PC-3 (cell line): ENCODE data around the gene DNAJC28. TPM values are rescaled to one million over a fixed set of nuclear protein-coding genes. Genes with fewer than 3 reads are reported as not detected.
"Not testable (repeated sequence)": the region's sequence is repeated elsewhere in the genome, so short reads cannot be mapped to it uniquely, and the experiment has no call there.

ENCODE experiments used
- ATAC-seq: fragments of 200-7000 bp; cut with Tn5 transposase; 2 replicates; pipeline ENCODE4 v1.9.1; 2020; ENCODE audit warnings: mild to moderate bottlenecking, moderate library complexity
- BruUV-seq: library from RNA; stranded (reverse); fragments of 400-500 nt; replicated peaks from 2 replicates; lab custom pipeline; 2021; lab: Mats Ljungman, UMichigan
- CTCF ChIA-PET: fragments of 300-600 bp; sonication (Branson Sonifier 250); formaldehyde crosslinking; loops from one replicate; lab custom pipeline; 2022; ENCODE audit warnings: antibody characterized with exemption; lab: Charles Lee
- POLR2A ChIA-PET: fragments of 300-600 bp; sonication (Branson Sonifier 250); formaldehyde crosslinking; loops from one replicate; lab custom pipeline; 2022; ENCODE audit warnings: antibody characterized with exemption; ENCODE audit not compliant: unreplicated experiment; lab: Charles Lee
- DNase-seq: peaks from one replicate; pipeline ENCODE4 v3.0.0-alpha.2; 2015
- H2AFZ ChIP-seq: fragments of 300-600 bp; sonication (generic); 2 replicates; pipeline ENCODE4 v1.6.0; 2016; ENCODE audit warnings: antibody characterized with exemption, low read length
- H3F3A ChIP-seq: fragments of 300-600 bp; sonication (generic); one replicate; pipeline ENCODE4 v1.6.0; 2017; ENCODE audit warnings: antibody characterized with exemption, low read length, control low read depth, mild to moderate bottlenecking; ENCODE audit not compliant: unreplicated experiment
- H3K27ac ChIP-seq: fragments of 300-600 bp; sonication (generic); 2 replicates; pipeline ENCODE4 v1.5.1; 2016; ENCODE audit warnings: mild to moderate bottlenecking, low read length
- H3K27me3 ChIP-seq: fragments of 300-600 bp; sonication (generic); 2 replicates; pipeline ENCODE4 v1.6.1; 2016; ENCODE audit warnings: low read length, mixed read lengths
- H3K36me3 ChIP-seq: fragments of 300-600 bp; sonication (generic); 2 replicates; pipeline ENCODE4 v1.6.1; 2016; ENCODE audit warnings: low read depth, mixed run types, low read length, mixed read lengths
- H3K4me1 ChIP-seq: fragments of 300-600 bp; sonication (generic); 2 replicates; pipeline ENCODE4 v1.5.1; 2016; ENCODE audit warnings: low read length; ENCODE audit not compliant: insufficient read depth
- H3K4me2 ChIP-seq: fragments of 300-600 bp; sonication (generic); 2 replicates; pipeline ENCODE4 v1.6.0; 2016; ENCODE audit warnings: low read length
- H3K4me3 ChIP-seq: fragments of 300-600 bp; sonication (generic); 2 replicates; pipeline ENCODE4 v1.5.1; 2016; ENCODE audit warnings: mild to moderate bottlenecking, low read length, mixed read lengths
- H3K79me2 ChIP-seq: fragments of 300-600 bp; sonication (generic); 2 replicates; pipeline ENCODE4 v1.6.1; 2017; ENCODE audit warnings: low read length, mixed read lengths
- H3K9ac ChIP-seq: fragments of 300-600 bp; sonication (generic); 2 replicates; pipeline ENCODE4 v1.6.0; 2016; ENCODE audit warnings: mild to moderate bottlenecking, low read length
- H3K9me2 ChIP-seq: fragments of 300-600 bp; sonication (generic); replicated peaks from 2 replicates; pipeline ENCODE4 v1.6.1; 2016; ENCODE audit warnings: mixed run types, low read length, mixed read lengths
- H3K9me3 ChIP-seq: fragments of 300-600 bp; sonication (generic); 2 replicates; pipeline ENCODE4 v1.6.1; 2016; ENCODE audit warnings: low read length, mixed read lengths
- H4K20me1 ChIP-seq: fragments of 300-600 bp; sonication (generic); 2 replicates; pipeline ENCODE4 v1.6.1; 2016; ENCODE audit warnings: low read length, mixed read lengths
- EZH2 ChIP-seq: fragments of 300-600 bp; sonication (generic); IDR thresholded peaks from one replicate; pipeline ENCODE4 v1.6.1; 2017; ENCODE audit warnings: antibody characterized with exemption, mild to moderate bottlenecking, low read length; ENCODE audit not compliant: unreplicated experiment
- EZH2phosphoT487 ChIP-seq: fragments of 300-600 bp; sonication (generic); IDR thresholded peaks from 2 replicates; pipeline ENCODE4 v1.6.1; 2018; ENCODE audit warnings: mild to moderate bottlenecking, antibody characterized with exemption, low read length, borderline replicate concordance
- intact Hi-C: fragments of 100-400 bp; cut with micrococcal nuclease; formaldehyde crosslinking; loops from 2 replicates; pipeline ENCODE4 v1.9.0; 2023
- total RNA-seq: library from RNA; depleted of rRNA; stranded (reverse); fragments of >200 nt; gene quantifications from 2 replicates; pipeline ENCODE4 v1.2.3, GENCODE V29; 2014
- TF ChIP-seq, protein P1 (sequence below): fragments of 300-600 bp; sonication (generic); conservative IDR thresholded peaks from 2 replicates; pipeline ENCODE4 v1.5.1; 2017; ENCODE audit warnings: antibody characterized with exemption, low read depth, mild to moderate bottlenecking, low read length

Gene DNAJC28
- total RNA-seq, 1 experiment from 2014 or later: 0.44 TPM

DNA sequence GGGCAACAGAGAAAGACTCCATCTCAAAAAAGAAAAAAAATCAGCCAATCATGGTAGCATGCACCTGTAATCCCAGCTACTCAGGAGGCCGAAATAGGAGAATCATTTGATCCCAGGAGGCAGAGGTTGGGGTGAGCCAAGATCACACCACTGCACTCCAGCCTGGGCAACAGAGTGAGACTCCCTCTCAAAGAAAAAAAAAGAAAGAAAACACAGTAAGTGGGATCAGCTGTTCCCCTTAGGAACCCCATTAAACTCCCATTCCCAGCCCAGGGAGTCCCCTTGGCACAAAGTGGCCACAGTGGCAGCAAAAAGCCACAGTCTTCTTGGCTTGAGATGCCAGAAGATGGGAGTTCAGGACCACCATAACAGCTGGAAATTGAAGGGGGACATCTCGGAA, 20.8 kb downstream of the DNAJC28 start:
- BruUV-seq: no TSS peak
- H3K27ac ChIP-seq: no peak overlapping the region

GRCh38 chr21:33469183-33469582, 22.3 kb downstream of the DNAJC28 start:
- intact Hi-C loops, H3K4me3 ChIP-seq, H3K9ac ChIP-seq, H3K9me3 ChIP-seq, H4K20me1 ChIP-seq, H3K4me2 ChIP-seq, H3K36me3 ChIP-seq, H3K9me2 ChIP-seq, BruUV-seq, H3K27ac ChIP-seq, H3F3A ChIP-seq, ATAC-seq, DNase-seq, CTCF ChIA-PET, H3K27me3 ChIP-seq, H3K4me1 ChIP-seq, H2AFZ ChIP-seq: not testable (repeated sequence)
- POLR2A ChIA-PET: interaction anchor here (0.6 kb wide), 1 partner anchor 11 kb away, joined by 4 read pairs; no protein-coding TSS in a partner anchor
- peaks cover 22% of the 10 kb centered on the region for H3K79me2 ChIP-seq

More for the DNA sequence above, 20.8 kb downstream of the DNAJC28 start:
- Histone ChIP-seq H4K20me1 (no peaks in the 10 kb centered on the region), H3K9me2 (no peaks in the 10 kb centered on the region), H3K4me3 (no peak overlapping the region), H3K36me3 (no peaks in the 10 kb centered on the region; the same call in 1 of the 2 replicates), H3K27me3 (no peaks in the 10 kb centered on the region), H3K4me1 (0 out of 2 replicates have a peak, but pooled peaks cover 1% of the 10 kb centered on the region), H2AFZ (no peak overlapping the region), H3K9me3 (no peaks in the 10 kb centered on the region), H3K4me2 (no peak overlapping the region), H3K79me2 (peaks cover 25% of the 10 kb centered on the region), H3K9ac (no peak overlapping the region), H3F3A (no peaks in the 10 kb centered on the region)
- ChIA-PET CTCF (interaction anchor here (0.7 kb wide), 1 partner anchor 635 kb away, joined by 4 read pairs; no protein-coding TSS in a partner anchor), POLR2A (no interaction called here)
- ATAC-seq (no peak), DNase-seq (no peak)
- TF ChIP-seq EZH2phosphoT487 (no peak), EZH2 (no peak)
- TF ChIP-seq, protein P1, sequence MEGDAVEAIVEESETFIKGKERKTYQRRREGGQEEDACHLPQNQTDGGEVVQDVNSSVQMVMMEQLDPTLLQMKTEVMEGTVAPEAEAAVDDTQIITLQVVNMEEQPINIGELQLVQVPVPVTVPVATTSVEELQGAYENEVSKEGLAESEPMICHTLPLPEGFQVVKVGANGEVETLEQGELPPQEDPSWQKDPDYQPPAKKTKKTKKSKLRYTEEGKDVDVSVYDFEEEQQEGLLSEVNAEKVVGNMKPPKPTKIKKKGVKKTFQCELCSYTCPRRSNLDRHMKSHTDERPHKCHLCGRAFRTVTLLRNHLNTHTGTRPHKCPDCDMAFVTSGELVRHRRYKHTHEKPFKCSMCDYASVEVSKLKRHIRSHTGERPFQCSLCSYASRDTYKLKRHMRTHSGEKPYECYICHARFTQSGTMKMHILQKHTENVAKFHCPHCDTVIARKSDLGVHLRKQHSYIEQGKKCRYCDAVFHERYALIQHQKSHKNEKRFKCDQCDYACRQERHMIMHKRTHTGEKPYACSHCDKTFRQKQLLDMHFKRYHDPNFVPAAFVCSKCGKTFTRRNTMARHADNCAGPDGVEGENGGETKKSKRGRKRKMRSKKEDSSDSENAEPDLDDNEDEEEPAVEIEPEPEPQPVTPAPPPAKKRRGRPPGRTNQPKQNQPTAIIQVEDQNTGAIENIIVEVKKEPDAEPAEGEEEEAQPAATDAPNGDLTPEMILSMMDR: no peak
- intact Hi-C loops: no loop called here

- POLR2A ChIA-PET: interaction anchor here (0.7 kb wide), 1 partner anchor 129 kb away, joined by 10 read pairs; no protein-coding TSS in a partner anchor
- H3F3A ChIP-seq: no peaks in the 10 kb centered on the region
- CTCF ChIA-PET: no interaction called here
- H3K9ac ChIP-seq: no peak overlapping the region
- H3K36me3 ChIP-seq: peaks cover 7% of the 10 kb centered on the region; the same call in 1 of the 2 replicates
- no TSS peak for BruUV-seq
- 0 out of 2 replicates have a peak, but pooled peaks cover 6% of the 10 kb centered on the region for H3K4me1 ChIP-seq
- H2AFZ ChIP-seq: no peak overlapping the region
- H3K4me3 ChIP-seq: no peak overlapping the region
- no peaks in the 10 kb centered on the region for H3K27me3 ChIP-seq
- H3K9me2 ChIP-seq: no peaks in the 10 kb centered on the region
- no peak for DNase-seq
- no peaks in the 10 kb centered on the region for H3K79me2 ChIP-seq
- TF ChIP-seq EZH2: no peak
- no peak for TF ChIP-seq EZH2phosphoT487
- TF ChIP-seq, protein P1: no peak
- H4K20me1 ChIP-seq: no peaks in the 10 kb centered on the region
- no peak for ATAC-seq
- no peak overlapping the region for H3K4me2 ChIP-seq
- H3K9me3 ChIP-seq: no peaks in the 10 kb centered on the region
- intact Hi-C loops: no loop called here
- no peak overlapping the region for H3K27ac ChIP-seq
Measured at GRCh38 chr21:33461538-33462250, 29.8 kb downstream of the DNAJC28 start.
